ENCODE measurements around the gene PLPP7. TPM values are rescaled to one million over a fixed set of nuclear protein-coding genes. Genes with fewer than 3 reads are reported as not detected.
A peak's percentile ranks its signal among the peaks of the same experiment; 100 is the strongest.

PLPP7 gene
- total RNA-seq, 1 experiment from 2014 or later, result not detected

DNA sequence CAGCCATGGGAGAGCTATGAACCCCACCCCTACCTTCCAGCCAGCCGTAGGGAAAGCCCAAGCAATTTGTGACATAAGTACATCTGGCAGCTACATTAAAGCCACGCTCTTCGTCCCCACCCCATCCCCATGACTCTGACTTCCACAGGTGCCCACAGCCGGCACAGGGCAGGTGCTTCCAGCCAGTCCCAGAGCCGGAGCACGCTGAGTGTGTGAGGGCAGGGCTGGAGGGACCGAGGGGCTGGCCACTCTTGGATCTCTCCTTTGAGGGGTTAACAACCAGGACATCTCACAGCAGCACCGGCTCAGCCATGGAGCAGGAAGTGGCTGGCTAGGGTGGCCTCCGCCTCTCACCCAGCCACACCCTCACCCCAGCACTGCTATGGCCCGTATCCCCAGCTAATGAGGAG is 10.8 kb upstream of the PLPP7 start:
- ChIA-PET POLR2A (ENCODE audit: unreplicated experiment) (no interaction called here), CTCF (no interaction called here)
- Histone ChIP-seq H3K27ac (no peak overlapping the region), H3K9me2 (ENCODE audit: insufficient read depth) (no peaks in the 10 kb centered on the region), H3F3A (ENCODE audit: insufficient read depth, low read depth) (no peaks in the 10 kb centered on the region), H3K4me3 (no peak overlapping the region), H3K9me3 (ENCODE audit: insufficient read depth, low read depth) (no peaks in the 10 kb centered on the region), H3K4me1 (replicated peaks; ENCODE audit: insufficient read depth) (no peaks in the 10 kb centered on the region), H3K36me3 (ENCODE audit: low read depth) (no peaks in the 10 kb centered on the region), H3K79me2 (ENCODE audit: low read depth) (no peaks in the 10 kb centered on the region), H4K20me1 (ENCODE audit: insufficient read depth) (no peaks in the 10 kb centered on the region), H3K27me3 (ENCODE audit: insufficient read depth, low read depth) (peaks cover 36% of the 10 kb centered on the region), H2AFZ (no peak overlapping the region), H3K4me2 (peak overlapping the region; percentile 65; the same call in 1 of the 2 replicates)
- intact Hi-C loops (cut with micrococcal nuclease; ENCODE audit: unreplicated experiment), result loop anchor here (5.0 kb wide), 1 partner anchor 59 kb away; no protein-coding TSS in a partner anchor
- no TSS peak for BruUV-seq (replicated peaks)
- DNase-seq, result peak in 1 of 2 experiments; percentile 17
- no peak for TF ChIP-seq EZH2 (IDR thresholded peaks at IDR 0.05; ENCODE audit: low read depth)
- TF ChIP-seq, protein P1, sequence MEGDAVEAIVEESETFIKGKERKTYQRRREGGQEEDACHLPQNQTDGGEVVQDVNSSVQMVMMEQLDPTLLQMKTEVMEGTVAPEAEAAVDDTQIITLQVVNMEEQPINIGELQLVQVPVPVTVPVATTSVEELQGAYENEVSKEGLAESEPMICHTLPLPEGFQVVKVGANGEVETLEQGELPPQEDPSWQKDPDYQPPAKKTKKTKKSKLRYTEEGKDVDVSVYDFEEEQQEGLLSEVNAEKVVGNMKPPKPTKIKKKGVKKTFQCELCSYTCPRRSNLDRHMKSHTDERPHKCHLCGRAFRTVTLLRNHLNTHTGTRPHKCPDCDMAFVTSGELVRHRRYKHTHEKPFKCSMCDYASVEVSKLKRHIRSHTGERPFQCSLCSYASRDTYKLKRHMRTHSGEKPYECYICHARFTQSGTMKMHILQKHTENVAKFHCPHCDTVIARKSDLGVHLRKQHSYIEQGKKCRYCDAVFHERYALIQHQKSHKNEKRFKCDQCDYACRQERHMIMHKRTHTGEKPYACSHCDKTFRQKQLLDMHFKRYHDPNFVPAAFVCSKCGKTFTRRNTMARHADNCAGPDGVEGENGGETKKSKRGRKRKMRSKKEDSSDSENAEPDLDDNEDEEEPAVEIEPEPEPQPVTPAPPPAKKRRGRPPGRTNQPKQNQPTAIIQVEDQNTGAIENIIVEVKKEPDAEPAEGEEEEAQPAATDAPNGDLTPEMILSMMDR (conservative IDR thresholded peaks at IDR 0.05), result no peak

DNA sequence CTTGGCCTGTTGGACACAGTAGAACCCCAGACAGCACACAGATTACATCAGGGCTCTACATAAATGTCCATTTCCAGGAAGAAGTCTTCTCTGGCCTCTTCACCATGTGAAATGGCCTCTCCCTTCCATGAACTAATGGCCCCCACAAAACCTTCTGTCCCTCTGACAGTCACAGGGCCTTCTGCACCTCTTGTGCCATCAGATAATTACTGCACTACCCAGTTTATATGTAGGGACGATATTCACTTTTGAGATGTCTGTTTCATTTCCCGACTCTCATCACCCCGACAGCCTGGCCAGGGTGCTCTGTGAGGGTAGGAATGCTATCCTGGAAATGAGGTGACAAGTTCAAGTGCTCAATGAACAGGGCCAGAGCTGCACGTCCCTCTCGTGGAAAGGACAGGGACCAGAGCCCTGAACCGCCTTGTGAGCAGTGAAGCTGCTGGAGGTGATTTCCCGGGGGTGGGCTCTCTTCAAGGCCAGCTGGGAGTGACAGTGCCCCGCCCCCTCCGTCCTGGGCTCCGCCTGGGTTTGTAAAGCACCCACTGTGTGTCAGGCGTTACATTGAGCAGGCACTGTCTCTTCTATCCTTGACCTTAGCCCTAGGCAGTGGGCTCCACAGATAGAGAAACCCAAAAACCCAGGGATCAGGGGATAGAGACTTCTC is 10.2 kb upstream of the PLPP7 start:
- BruUV-seq (replicated peaks), result no TSS peak
- Histone ChIP-seq H3K4me3 (no peak overlapping the region), H3K36me3 (ENCODE audit: low read depth) (no peaks in the 10 kb centered on the region), H3K4me1 (replicated peaks; ENCODE audit: insufficient read depth) (no peaks in the 10 kb centered on the region), H3K9me3 (ENCODE audit: insufficient read depth, low read depth) (no peaks in the 10 kb centered on the region), H3K79me2 (ENCODE audit: low read depth) (no peaks in the 10 kb centered on the region), H2AFZ (no peak overlapping the region), H3K4me2 (0 out of 2 replicates have a peak overlapping the region, but pooled peaks have one; percentile 65), H3K27ac (no peak overlapping the region), H4K20me1 (ENCODE audit: insufficient read depth) (no peaks in the 10 kb centered on the region), H3K9me2 (ENCODE audit: insufficient read depth) (no peaks in the 10 kb centered on the region), H3F3A (ENCODE audit: insufficient read depth, low read depth) (no peaks in the 10 kb centered on the region), H3K27me3 (ENCODE audit: insufficient read depth, low read depth) (peaks cover 36% of the 10 kb centered on the region)
- ChIA-PET CTCF (no interaction called here), POLR2A (ENCODE audit: unreplicated experiment) (no interaction called here)
- intact Hi-C loops (cut with micrococcal nuclease; ENCODE audit: unreplicated experiment), result loop anchor here (5.0 kb wide), 1 partner anchor 58 kb away; no protein-coding TSS in a partner anchor
- DNase-seq, result no peak
- no peak for TF ChIP-seq EZH2 (IDR thresholded peaks at IDR 0.05; ENCODE audit: low read depth)
- TF ChIP-seq, protein P1 (conservative IDR thresholded peaks at IDR 0.05), result no peak

DNA sequence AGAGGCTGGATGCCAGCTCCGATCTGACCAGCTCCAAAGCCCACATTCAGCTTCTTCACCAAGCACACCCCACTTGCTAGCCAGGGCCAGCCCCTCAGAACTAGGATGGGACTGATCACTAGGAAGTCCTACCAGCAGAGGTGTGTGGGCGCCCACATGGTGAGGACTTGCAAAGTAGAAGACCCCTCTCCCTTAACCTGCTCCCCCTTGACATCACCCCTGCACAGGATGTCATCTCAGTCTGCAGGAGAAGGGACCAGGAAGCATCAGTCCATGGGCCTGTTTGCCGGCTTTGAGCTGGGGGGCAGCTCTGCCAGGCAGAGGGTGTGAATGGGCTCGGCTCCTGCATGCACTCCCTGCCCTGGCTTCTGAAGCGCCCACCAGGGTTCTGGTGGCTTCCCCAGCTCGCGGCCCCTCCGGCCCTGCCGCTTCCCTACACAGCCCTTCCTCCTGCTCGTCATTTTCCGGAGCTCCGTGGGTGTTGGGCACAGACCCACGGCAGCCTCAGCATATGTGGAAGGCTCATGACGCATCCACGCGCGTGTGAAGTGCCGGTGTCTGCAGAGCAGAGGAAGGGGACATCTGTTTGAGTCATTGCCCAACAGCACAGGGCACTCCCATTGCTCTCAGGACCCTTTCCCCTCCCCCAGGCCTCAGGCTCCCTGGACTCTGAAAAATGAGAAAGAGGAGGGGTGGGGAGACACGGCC is 9.5 kb upstream of the PLPP7 start:
- Histone ChIP-seq H3K27me3 (ENCODE audit: insufficient read depth, low read depth) (peaks cover 36% of the 10 kb centered on the region), H3K4me2 (no peak overlapping the region), H3K36me3 (ENCODE audit: low read depth) (no peaks in the 10 kb centered on the region), H4K20me1 (ENCODE audit: insufficient read depth) (no peaks in the 10 kb centered on the region), H2AFZ (no peak overlapping the region), H3K79me2 (ENCODE audit: low read depth) (no peaks in the 10 kb centered on the region), H3K9me2 (ENCODE audit: insufficient read depth) (no peaks in the 10 kb centered on the region), H3K4me1 (replicated peaks; ENCODE audit: insufficient read depth) (no peaks in the 10 kb centered on the region), H3K4me3 (no peak overlapping the region), H3K27ac (no peak overlapping the region), H3K9me3 (ENCODE audit: insufficient read depth, low read depth) (no peaks in the 10 kb centered on the region), H3F3A (ENCODE audit: insufficient read depth, low read depth) (no peaks in the 10 kb centered on the region)
- TF ChIP-seq EZH2 (IDR thresholded peaks at IDR 0.05; ENCODE audit: low read depth), result no peak
- TF ChIP-seq, protein P1 (conservative IDR thresholded peaks at IDR 0.05), result no peak
- ChIA-PET POLR2A (ENCODE audit: unreplicated experiment) (interaction anchor here (0.5 kb wide), 1 partner anchor 155 kb away, joined by 6 read pairs; the partner anchor contains the start of gene NUP214), CTCF (no interaction called here)
- intact Hi-C loops (cut with micrococcal nuclease; ENCODE audit: unreplicated experiment), result loop anchor here (5.0 kb wide), 1 partner anchor 57 kb away; no protein-coding TSS in a partner anchor
- DNase-seq, result no peak
- no TSS peak for BruUV-seq (replicated peaks)
